GM19395 (cell line): ENCODE measurements around the gene SHISA5.
"Not testable (repeated sequence)": the region's sequence is repeated elsewhere in the genome, so short reads cannot be mapped to it uniquely, and the experiment has no call there.

Experiments used
- ATAC-seq: cut with Tn5 transposase; IDR thresholded peaks from one replicate; pipeline ENCODE4 v1.9.1; 2021; ENCODE audit warnings: mild to moderate bottlenecking, moderate library complexity; ENCODE audit not compliant: unreplicated experiment

Gene SHISA5

GRCh38 chr3:48521635-48522034, 17.7 kb upstream of the SHISA5 start:
- ATAC-seq, result no peak

GRCh38 chr3:48519277-48519643, 15.3 kb upstream of the SHISA5 start:
- no peak for ATAC-seq

GRCh38 chr3:48518638-48519276, 14.8 kb upstream of the SHISA5 start:
- ATAC-seq, result no peak

- ATAC-seq, result no peak
Measured at GRCh38 chr3:48518069-48518468, 14.1 kb upstream of the SHISA5 start.

- ATAC-seq, result no peak
Measured at GRCh38 chr3:48516571-48516970, 12.6 kb upstream of the SHISA5 start.

- ATAC-seq, result no peak
Measured at GRCh38 chr3:48514431-48515227, 10.7 kb upstream of the SHISA5 start.

- no peak for ATAC-seq
Measured at GRCh38 chr3:48511551-48511950, 7.6 kb upstream of the SHISA5 start.

GRCh38 chr3:48507256-48508061, 3.5 kb upstream of the SHISA5 start:
- ATAC-seq, result no peak

GRCh38 chr3:48505968-48506504, 2.1 kb upstream of the SHISA5 start:
- no peak for ATAC-seq

GRCh38 chr3:48505146-48505545, 1.2 kb upstream of the SHISA5 start:
- no peak for ATAC-seq

GRCh38 chr3:48503401-48504050, 448 bp downstream of the SHISA5 start:
- ATAC-seq, result no peak

GRCh38 chr3:48502728-48503168, 1.2 kb downstream of the SHISA5 start:
- ATAC-seq, result no peak

GRCh38 chr3:48502121-48502520, 1.9 kb downstream of the SHISA5 start:
- ATAC-seq, result no peak

GRCh38 chr3:48501196-48501595, 2.8 kb downstream of the SHISA5 start:
- no peak for ATAC-seq

- ATAC-seq, result no peak
Measured at GRCh38 chr3:48500656-48501055, 3.3 kb downstream of the SHISA5 start.

GRCh38 chr3:48493203-48493501, 10.8 kb downstream of the SHISA5 start:
- ATAC-seq, result no peak

- no peak for ATAC-seq
Measured at GRCh38 chr3:48492461-48493202, 11.3 kb downstream of the SHISA5 start.

GRCh38 chr3:48486952-48487351, 17.0 kb downstream of the SHISA5 start:
- no peak for ATAC-seq

GRCh38 chr3:48482822-48483221, 21.2 kb downstream of the SHISA5 start:
- not testable (repeated sequence) for ATAC-seq

- ATAC-seq, result not testable (repeated sequence)
Measured at GRCh38 chr3:48480891-48481290, 23.1 kb downstream of the SHISA5 start.
